OCI-LY7 (cell line): ENCODE results near the gene DDX54.

Source experiments
- EZH2phosphoT487 ChIP-seq: fragments of 200-600 bp; sonication (generic); IDR thresholded peaks from 2 replicates; pipeline ENCODE4 v1.6.1; 2018; ENCODE audit warnings: low read depth, borderline replicate concordance, mild to moderate bottlenecking, mixed run types, antibody characterized with exemption, low read length, moderate library complexity, mixed read lengths
- TF ChIP-seq, protein P1 (sequence below): fragments of 200-600 bp; sonication (generic); conservative IDR thresholded peaks from 2 replicates; pipeline ENCODE4 v1.5.1; 2014; ENCODE audit warnings: mild to moderate bottlenecking, antibody characterized with exemption, low read length, moderate library complexity, mixed read lengths

DNA sequence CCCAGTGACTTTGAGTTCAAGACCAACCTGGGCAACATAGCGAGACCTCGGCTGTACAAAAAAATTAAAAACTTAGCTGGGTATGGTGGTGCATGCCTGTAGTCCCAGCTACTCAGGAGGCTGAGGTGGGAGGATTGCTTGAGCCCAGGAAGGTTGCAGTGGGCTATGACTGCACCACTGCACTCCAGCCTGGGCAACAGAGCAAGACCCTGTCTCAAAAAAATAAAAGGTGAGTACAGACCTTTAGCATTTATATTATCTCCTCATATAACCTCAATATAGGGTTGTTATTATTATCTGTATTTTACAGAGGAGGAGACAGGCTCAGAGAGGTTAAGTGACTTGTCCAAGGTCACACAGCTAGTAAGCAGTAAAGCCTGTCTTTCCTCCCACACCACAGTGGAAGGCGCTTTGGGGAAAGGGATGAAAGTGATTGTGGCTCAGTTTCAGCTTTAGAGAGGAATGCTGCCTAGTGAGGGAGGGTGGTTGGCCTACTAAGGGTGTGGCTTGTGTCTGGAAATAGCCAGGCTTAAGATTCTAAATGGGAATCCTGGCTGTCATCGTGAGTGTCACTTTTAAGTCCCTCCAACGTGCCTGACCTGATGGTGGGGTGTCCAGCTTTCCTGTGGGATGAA is 43.2 kb upstream of the DDX54 start:
- TF ChIP-seq, protein P1, sequence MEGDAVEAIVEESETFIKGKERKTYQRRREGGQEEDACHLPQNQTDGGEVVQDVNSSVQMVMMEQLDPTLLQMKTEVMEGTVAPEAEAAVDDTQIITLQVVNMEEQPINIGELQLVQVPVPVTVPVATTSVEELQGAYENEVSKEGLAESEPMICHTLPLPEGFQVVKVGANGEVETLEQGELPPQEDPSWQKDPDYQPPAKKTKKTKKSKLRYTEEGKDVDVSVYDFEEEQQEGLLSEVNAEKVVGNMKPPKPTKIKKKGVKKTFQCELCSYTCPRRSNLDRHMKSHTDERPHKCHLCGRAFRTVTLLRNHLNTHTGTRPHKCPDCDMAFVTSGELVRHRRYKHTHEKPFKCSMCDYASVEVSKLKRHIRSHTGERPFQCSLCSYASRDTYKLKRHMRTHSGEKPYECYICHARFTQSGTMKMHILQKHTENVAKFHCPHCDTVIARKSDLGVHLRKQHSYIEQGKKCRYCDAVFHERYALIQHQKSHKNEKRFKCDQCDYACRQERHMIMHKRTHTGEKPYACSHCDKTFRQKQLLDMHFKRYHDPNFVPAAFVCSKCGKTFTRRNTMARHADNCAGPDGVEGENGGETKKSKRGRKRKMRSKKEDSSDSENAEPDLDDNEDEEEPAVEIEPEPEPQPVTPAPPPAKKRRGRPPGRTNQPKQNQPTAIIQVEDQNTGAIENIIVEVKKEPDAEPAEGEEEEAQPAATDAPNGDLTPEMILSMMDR, result no peak
- TF ChIP-seq EZH2phosphoT487, result no peak
